ENCODE data around the gene GPR45. TPM values are rescaled to one million over a fixed set of nuclear protein-coding genes. Genes with fewer than 3 reads are reported as not detected.
A peak's percentile ranks its signal among the peaks of the same experiment; 100 is the strongest.

GPR45 gene
- total RNA-seq, 1 donor from 2014 or later: not detected

- Mint-ChIP-seq H3K4me3 (ENCODE audit: unreplicated experiment) (no peak overlapping the region), H3K27ac (ENCODE audit: unreplicated experiment) (no peak overlapping the region), H3K9me3 (ENCODE audit: low read depth) (no peaks in the 10 kb centered on the region), H3K4me1 (ENCODE audit: low read depth) (no peaks in the 10 kb centered on the region), H3K36me3 (ENCODE audit: low read depth) (peaks cover 38% of the 10 kb centered on the region), H3K27me3 (ENCODE audit: low read depth) (no peaks in the 10 kb centered on the region)
- no peak for TF ChIP-seq CTCF (IDR thresholded peaks at IDR 0.05)
- DNase-seq (ENCODE audit: low spot score): no peak
Measured at GRCh38 chr2:105274046-105274445, 32.5 kb downstream of the GPR45 start.

- DNase-seq (ENCODE audit: low spot score): no peak
- peak; percentile 33 for TF ChIP-seq CTCF (IDR thresholded peaks at IDR 0.05)
- Mint-ChIP-seq H3K27ac (ENCODE audit: unreplicated experiment) (no peak overlapping the region), H3K4me1 (ENCODE audit: low read depth) (no peaks in the 10 kb centered on the region), H3K27me3 (ENCODE audit: low read depth) (no peaks in the 10 kb centered on the region), H3K4me3 (ENCODE audit: unreplicated experiment) (no peak overlapping the region), H3K9me3 (ENCODE audit: low read depth) (no peaks in the 10 kb centered on the region), H3K36me3 (ENCODE audit: low read depth) (peaks cover 29% of the 10 kb centered on the region)
Measured at GRCh38 chr2:105278654-105279053, 37.1 kb downstream of the GPR45 start.

DNA sequence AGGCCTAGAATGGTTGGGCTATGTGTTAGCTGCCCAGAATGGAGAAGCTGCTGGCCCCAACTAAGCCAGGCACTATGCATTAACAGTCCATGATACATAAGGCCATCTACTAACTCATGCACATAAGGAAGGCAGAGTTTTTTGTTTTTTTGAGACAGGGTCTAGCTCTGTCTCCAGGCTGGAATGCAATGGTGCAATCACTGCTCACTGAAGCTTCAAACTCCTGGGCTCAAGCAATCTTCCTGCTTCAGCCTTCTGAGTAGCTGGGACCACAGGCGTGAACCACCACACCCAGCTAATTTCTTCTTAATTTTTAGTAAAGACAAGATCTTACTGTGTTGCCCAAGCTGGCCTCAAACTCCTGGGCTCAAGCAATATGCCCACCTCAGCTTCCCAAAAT is 37.6 kb downstream of the GPR45 start:
- H3K4me3 Mint-ChIP-seq (ENCODE audit: unreplicated experiment): no peak overlapping the region
- H3K27ac Mint-ChIP-seq (ENCODE audit: unreplicated experiment): no peak overlapping the region
- DNase-seq (ENCODE audit: low spot score): no peak
- H3K36me3 Mint-ChIP-seq (ENCODE audit: low read depth): peaks cover 29% of the 10 kb centered on the region
- H3K9me3 Mint-ChIP-seq (ENCODE audit: low read depth): no peaks in the 10 kb centered on the region
- TF ChIP-seq CTCF (IDR thresholded peaks at IDR 0.05): no peak
- H3K4me1 Mint-ChIP-seq (ENCODE audit: low read depth): no peaks in the 10 kb centered on the region
- no peaks in the 10 kb centered on the region for H3K27me3 Mint-ChIP-seq (ENCODE audit: low read depth)

- H3K27ac Mint-ChIP-seq (ENCODE audit: unreplicated experiment): no peak overlapping the region
- DNase-seq (ENCODE audit: low spot score): no peak
- no peaks in the 10 kb centered on the region for H3K4me1 Mint-ChIP-seq (ENCODE audit: low read depth)
- H3K9me3 Mint-ChIP-seq (ENCODE audit: low read depth): no peaks in the 10 kb centered on the region
- H3K36me3 Mint-ChIP-seq (ENCODE audit: low read depth): peaks cover 29% of the 10 kb centered on the region
- no peak for TF ChIP-seq CTCF (IDR thresholded peaks at IDR 0.05)
- H3K4me3 Mint-ChIP-seq (ENCODE audit: unreplicated experiment): no peak overlapping the region
- no peaks in the 10 kb centered on the region for H3K27me3 Mint-ChIP-seq (ENCODE audit: low read depth)
Measured at GRCh38 chr2:105280281-105280680, 38.7 kb downstream of the GPR45 start.

DNA sequence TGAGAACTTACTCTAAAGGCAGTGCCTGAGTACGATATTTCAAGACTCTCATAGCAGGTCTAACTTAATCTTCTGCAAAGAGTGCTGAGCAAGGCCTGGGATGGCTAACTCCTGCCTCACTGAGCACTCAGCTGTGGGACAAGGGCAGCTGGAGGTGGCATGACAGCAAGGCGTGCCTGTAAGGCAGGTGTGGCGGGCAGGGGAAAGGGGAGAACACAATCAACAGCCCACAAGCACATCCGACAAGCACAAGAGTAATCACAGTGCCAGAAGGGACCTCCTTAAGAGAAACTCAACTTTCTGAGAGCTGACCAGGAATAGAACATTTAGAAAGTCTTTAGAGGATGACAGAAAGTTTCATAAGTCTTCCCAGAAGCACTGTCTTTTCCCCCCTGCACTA is 42.0 kb downstream of the GPR45 start:
- Mint-ChIP-seq H3K4me1 (ENCODE audit: low read depth) (no peaks in the 10 kb centered on the region), H3K36me3 (ENCODE audit: low read depth) (peaks cover 23% of the 10 kb centered on the region), H3K27me3 (ENCODE audit: low read depth) (no peaks in the 10 kb centered on the region), H3K9me3 (ENCODE audit: low read depth) (no peaks in the 10 kb centered on the region), H3K27ac (ENCODE audit: unreplicated experiment) (no peak overlapping the region), H3K4me3 (ENCODE audit: unreplicated experiment) (no peak overlapping the region)
- TF ChIP-seq CTCF (IDR thresholded peaks at IDR 0.05): no peak
- no peak for DNase-seq (ENCODE audit: low spot score)
